Fibroblast of peridontal ligament (primary cell): ENCODE data around the gene FLOT1.

ENCODE experiments used
- DNase-seq: peaks from one replicate; pipeline ENCODE4 v3.0.0-alpha.2; 2010; ENCODE audit errors: extremely low read depth

The FLOT1 gene

GRCh38 chr6:30742316-30743098 lies at the start of gene FLOT1:
TSS of gene FLOT1 (minus strand) at chr6:30742687. CDS start at chr6:30742189, 498 bp downstream.
- peak; percentile 93 for DNase-seq

DNA sequence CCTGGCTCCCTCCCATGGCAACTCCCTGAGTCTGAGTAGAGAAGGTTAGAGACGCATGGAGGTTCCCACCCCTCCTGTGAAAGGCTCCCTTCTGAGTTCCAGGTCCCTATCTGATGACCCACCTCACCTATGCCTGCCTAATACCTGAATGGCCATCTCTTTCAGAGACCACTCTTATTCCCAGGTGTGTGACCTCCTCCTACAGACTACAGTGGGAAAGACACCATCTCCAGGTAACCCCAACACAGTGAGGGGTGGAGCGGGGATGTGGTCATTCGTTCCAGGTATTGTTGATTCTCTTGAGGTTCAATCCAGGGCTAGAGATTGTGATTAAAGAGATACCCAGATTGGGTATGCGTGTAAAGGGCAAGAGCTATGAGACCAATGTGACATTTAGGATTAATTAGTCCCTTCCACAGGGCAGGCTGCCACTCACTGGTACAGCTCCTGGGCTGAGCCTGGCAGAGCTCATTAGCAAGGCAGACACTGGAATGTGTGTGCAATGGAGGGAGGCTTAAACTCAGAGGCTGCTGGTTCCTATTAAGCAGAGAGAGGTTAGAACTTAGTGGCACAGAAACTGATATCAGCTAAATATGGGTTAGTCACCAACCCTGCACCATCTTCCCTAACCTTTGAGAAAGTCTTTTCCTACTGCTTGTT lies 48.4 kb upstream of the FLOT1 start:
- DNase-seq, result no peak

- DNase-seq, result no peak
Measured at GRCh38 chr6:30789606-30790005, 47.1 kb upstream of the FLOT1 start.

GRCh38 chr6:30787954-30788353 lies 45.5 kb upstream of the FLOT1 start:
- DNase-seq, result peak; percentile 84

- peak; percentile 56 for DNase-seq
Measured at GRCh38 chr6:30782425-30783014, 40.0 kb upstream of the FLOT1 start.

- peak; percentile 100 for DNase-seq
Measured at GRCh38 chr6:30781743-30782424, 39.4 kb upstream of the FLOT1 start.

DNA sequence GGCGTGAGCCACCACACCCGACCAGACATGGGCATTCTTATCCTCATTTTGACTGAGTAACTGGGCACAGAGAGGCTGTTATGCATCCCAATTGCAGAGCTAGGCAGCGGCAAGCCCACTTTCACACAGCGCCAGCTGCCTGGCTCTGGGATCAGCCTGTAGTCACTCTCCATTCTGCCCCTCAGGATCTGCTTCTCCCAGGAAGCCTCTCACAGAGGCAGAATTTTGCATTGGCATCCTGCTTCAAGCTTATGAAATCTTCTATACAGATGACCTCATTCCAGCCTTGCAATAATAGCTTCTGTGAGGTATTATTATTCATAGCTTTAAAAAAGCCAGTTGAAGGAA lies 38.9 kb upstream of the FLOT1 start:
- no peak for DNase-seq

DNA sequence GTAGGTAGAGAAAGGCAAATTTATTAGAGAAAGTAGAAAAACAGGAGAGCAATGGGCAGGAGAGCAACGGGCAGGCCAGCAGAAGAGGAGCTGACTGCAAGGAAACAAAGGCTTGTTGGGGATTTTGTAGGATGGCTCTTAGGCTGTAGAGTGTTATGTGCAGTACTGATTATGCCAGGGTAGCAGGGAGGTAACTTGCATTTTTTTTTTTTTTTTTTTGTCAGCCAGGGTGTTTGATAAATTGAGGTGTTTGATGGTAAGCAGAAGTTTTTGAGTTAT lies 38.1 kb upstream of the FLOT1 start:
- no peak for DNase-seq

DNA sequence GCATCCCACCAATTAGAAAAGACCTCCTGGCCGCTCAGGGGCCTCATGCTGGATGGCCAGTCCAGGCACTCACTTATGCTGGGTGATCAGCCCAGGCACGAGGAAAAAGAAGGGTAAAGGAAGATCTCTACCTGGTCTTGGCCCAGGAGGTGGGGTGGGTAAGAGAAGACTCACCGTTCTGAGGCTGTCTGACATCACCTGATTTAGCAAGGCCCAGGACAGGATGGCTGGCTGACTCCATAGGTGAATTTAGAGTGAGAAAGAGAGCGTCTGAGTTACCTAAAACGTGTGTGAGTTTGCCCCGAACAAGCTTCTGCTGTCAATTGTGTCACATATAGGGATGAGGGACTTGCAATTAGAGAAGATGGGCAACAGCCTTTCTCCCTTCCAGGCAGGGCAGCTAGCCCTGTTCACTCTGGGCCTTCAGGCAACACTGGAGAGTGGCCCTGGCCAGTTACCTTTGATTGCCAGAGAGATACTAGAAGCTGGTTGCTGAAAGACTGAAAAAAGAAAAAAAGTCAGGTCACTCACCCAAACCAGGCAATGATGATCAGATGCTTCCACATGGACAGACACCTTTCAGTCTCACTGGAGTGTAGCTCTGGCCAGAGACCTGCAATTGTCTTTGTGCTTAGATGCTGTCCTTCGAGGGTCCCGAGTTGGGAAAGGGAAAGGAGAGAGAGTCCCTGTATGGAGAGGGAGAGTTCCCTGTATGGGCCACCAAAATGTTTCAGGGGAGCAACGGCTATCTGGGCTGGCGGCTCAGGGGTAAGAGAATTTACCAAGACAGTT lies 37.6 kb upstream of the FLOT1 start:
- DNase-seq, result no peak

DNA sequence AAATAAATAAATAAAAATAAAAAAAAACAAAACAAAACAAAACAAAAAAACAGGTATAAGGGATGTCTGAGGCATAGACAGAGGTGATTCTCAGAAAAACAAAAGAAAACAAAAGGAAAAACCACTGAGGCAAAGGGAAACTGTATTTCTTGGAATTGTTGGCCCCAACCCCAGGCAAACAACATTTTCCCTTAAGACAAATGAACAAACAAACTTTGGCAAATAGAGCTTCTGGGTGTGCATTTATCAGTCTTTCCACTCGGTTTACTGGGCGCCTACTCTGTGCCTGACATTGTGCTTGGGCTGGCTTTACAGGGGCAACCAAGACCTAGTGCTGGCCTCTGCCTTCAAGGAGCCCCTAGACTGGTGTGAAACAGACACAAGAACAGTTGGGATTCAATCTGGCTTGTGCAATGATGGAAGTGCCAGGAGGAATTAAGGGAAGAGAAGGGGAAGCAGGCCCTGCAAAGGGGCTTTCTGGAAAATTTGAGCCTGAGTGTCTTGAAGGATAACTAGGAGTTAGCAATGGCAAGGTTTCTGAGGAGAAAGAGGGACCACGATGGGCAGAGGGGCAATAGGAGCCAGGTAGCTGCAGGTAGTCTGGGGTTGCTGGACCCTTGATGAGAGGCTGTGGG lies 35.6 kb upstream of the FLOT1 start:
- DNase-seq, result no peak

- no peak for DNase-seq
Measured at GRCh38 chr6:30777155-30777485, 34.6 kb upstream of the FLOT1 start.

DNA sequence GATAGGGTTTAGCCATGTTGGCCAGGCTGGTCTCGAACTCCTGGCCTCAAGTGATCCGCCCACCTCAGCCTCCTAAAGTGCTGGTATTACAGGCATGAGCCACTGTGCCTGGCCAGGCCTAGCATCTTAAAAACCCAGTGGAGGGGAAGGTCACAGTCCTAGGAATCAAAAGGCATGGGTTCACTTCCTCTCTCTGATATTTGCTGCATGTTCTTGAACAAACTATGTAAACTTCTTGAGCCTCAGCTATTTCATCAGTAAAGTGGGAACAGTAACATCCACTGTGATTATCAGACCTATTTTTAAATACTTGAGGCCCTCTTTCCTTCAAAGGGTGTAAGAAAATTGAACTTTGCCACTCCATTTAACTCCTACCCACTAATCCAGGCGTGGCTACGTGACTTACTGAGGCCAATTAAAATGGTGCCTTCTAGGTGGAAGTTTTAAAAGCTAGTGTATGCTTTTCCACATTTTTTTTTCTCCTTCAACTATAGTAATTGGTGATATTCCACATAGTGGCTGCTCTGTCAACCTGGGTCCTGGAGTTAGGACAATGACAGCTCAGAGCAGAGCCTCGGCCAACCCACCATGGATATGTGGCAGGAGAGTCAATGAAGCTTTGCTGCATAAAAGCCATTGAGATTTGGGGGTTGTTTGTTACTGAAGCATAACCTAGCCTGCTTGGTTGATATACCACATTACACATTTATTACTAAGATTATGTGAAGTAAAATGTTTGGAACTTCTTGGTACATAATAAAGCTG lies 34.1 kb upstream of the FLOT1 start:
- DNase-seq, result no peak

DNA sequence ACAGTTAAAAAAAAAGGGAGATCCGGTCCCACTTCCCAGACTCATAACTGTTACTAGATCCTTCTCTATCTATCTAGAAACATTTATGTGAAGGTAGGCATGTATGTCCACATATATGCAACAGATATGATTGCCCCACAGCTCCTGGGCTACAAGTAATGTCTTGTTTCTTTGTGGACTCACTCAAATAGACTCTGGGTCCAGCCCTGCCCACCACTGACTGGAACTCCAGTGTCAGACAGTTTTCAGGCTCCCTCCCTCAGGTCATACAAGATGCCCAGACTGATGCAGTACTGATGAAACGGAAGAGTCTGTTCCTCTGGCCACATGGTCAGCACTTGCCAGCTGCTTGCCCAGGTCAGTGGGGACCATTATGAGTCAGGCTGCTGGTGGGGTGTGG lies 32.6 kb upstream of the FLOT1 start:
- no peak for DNase-seq

GRCh38 chr6:30774701-30775100 lies 32.2 kb upstream of the FLOT1 start:
- no peak for DNase-seq

GRCh38 chr6:30770592-30770991 lies 28.1 kb upstream of the FLOT1 start:
- no peak for DNase-seq

GRCh38 chr6:30769853-30770524 lies 27.5 kb upstream of the FLOT1 start:
- DNase-seq, result no peak

- peak; percentile 84 for DNase-seq
Measured at GRCh38 chr6:30769088-30769852, 26.8 kb upstream of the FLOT1 start.

GRCh38 chr6:30768634-30769087 lies 26.2 kb upstream of the FLOT1 start:
- no peak for DNase-seq

DNA sequence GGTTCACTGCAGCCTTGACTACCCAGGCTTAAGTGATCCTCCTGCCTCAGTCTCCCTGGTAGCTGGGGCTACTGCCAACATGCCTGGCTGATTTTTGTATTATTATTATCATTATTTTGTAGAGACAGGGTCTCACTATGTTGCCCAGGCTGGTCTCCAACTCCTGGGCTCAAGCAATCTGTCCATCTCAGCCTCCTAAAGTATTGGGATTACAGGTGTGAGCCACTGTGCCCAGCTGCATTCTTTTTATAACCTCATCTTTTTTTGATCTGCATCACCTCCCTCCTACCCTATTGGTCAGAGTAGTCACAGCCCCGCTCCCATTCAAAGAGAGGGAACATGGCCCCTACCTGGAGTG lies 25.4 kb upstream of the FLOT1 start:
- no peak for DNase-seq
